ENCODE measurements around the gene KCNJ5. TPM values are rescaled to one million over a fixed set of nuclear protein-coding genes. Genes with fewer than 3 reads are reported as not detected.

Gene KCNJ5
- total RNA-seq, 1 experiment from 2014 or later: 0.17 TPM

DNA sequence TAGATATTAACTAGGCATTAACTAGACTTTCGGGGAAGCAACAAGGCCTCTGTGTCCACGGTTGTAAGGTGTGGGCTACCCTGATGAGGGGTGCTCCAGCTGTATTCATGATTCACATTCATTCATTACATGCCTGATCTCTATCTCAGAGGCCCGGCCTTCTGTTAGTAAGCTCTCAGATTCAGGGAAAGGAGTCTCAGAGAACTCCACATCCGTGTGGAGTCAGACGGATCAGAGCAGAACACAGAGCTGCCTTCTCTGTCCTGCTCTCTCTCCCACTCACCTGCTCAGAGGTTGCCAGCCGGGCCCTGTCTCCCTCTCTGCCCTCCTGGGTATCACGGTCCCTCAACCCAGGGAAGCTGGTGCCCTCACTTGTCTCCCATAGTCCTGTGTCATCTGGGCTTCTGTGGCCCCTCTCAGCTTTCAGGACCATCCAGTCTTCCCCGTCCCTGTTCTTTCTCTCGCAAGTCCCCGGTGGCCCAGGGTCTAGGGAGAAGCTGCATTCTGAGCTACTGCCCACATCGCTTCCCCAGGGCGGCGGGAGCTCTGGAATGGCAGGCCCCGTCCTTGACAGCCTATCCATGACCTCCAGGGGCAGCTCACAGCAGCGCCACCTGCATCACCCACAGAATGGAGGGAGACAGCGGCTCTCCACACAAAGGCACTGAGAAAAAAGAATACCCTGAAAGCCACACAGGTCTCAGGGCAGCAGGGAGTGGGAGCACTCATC lies 47.2 kb downstream of the KCNJ5 start:
- Histone ChIP-seq H3K27me3 (ENCODE audit: insufficient read depth, low read length) (no peaks in the 10 kb centered on the region), H3K79me2 (ENCODE audit: insufficient read depth, low read length) (no peaks in the 10 kb centered on the region), H3K9me3 (ENCODE audit: control insufficient read depth in 1 of 2, insufficient read depth in 1 of 2, low read depth in 1 of 2, low read length in 2 of 2) (no peaks in the 10 kb centered on the region), H4K20me1 (ENCODE audit: insufficient read depth) (no peaks in the 10 kb centered on the region), H3K9me2 (ENCODE audit: insufficient read depth) (no peaks in the 10 kb centered on the region), H3K4me3 (replicated peaks in 1 of 2; ENCODE audit: low read depth in 1 of 2, low read length in 2 of 2) (no peak overlapping the region), H3K27ac (ENCODE audit: low read depth, low read length) (no peak overlapping the region), H2AFZ (ENCODE audit: low read depth, low read length, poor library complexity, severe bottlenecking) (no peak overlapping the region), H3K4me2 (ENCODE audit: low read length) (no peak overlapping the region), H3K4me1 (ENCODE audit: control insufficient read depth in 1 of 2, insufficient read depth in 2 of 2, low read length in 2 of 2) (no peaks in the 10 kb centered on the region), H3K36me3 (ENCODE audit: control insufficient read depth in 1 of 2, insufficient read depth in 2 of 2, low read length in 2 of 2) (no peaks in the 10 kb centered on the region), H3K9ac (ENCODE audit: low read length) (no peak overlapping the region)
- CTCF ChIA-PET: interaction anchor here (0.6 kb wide), 1 partner anchor 32 kb away, joined by 3 read pairs; no protein-coding TSS in a partner anchor
- POLR2A ChIA-PET: no interaction called here
- BruUV-seq (replicated peaks): no TSS peak
- TF ChIP-seq POLR2A (IDR thresholded peaks at IDR 0.05; ENCODE audit: borderline replicate concordance, extremely low read depth, insufficient read depth, insufficient read length) (no peak), CBX3 (IDR thresholded peaks at IDR 0.05; ENCODE audit: low read depth) (no peak), SIN3A (IDR thresholded peaks at IDR 0.05; ENCODE audit: low read depth) (no peak), TCF7L2 (IDR thresholded peaks at IDR 0.05; ENCODE audit: borderline replicate concordance, extremely low read depth, insufficient read depth, insufficient read length) (no peak), SRF (IDR thresholded peaks at IDR 0.05; ENCODE audit: low read depth) (no peak), SP1 (IDR thresholded peaks at IDR 0.05; ENCODE audit: low read depth) (no peak), YY1 (IDR thresholded peaks at IDR 0.05; ENCODE audit: extremely low read depth, insufficient replicate concordance, low read depth, low read length) (no peak), RAD21 (IDR thresholded peaks at IDR 0.05; ENCODE audit: low read depth) (no peak), EZH2phosphoT487 (IDR thresholded peaks at IDR 0.05; ENCODE audit: borderline replicate concordance) (no peak), JUND (IDR thresholded peaks at IDR 0.05) (no peak), FOSL1 (IDR thresholded peaks at IDR 0.05; ENCODE audit: low read depth) (no peak), ZNF274 (IDR thresholded peaks at IDR 0.05; ENCODE audit: low read depth, low read length) (no peak), ZFX (IDR thresholded peaks at IDR 0.05) (no peak), EGR1 (IDR thresholded peaks at IDR 0.05; ENCODE audit: low read depth) (no peak), ELF1 (IDR thresholded peaks at IDR 0.05; ENCODE audit: borderline replicate concordance, low read depth) (no peak), EZH2 (IDR thresholded peaks at IDR 0.05) (no peak)
- TF ChIP-seq, protein P1, sequence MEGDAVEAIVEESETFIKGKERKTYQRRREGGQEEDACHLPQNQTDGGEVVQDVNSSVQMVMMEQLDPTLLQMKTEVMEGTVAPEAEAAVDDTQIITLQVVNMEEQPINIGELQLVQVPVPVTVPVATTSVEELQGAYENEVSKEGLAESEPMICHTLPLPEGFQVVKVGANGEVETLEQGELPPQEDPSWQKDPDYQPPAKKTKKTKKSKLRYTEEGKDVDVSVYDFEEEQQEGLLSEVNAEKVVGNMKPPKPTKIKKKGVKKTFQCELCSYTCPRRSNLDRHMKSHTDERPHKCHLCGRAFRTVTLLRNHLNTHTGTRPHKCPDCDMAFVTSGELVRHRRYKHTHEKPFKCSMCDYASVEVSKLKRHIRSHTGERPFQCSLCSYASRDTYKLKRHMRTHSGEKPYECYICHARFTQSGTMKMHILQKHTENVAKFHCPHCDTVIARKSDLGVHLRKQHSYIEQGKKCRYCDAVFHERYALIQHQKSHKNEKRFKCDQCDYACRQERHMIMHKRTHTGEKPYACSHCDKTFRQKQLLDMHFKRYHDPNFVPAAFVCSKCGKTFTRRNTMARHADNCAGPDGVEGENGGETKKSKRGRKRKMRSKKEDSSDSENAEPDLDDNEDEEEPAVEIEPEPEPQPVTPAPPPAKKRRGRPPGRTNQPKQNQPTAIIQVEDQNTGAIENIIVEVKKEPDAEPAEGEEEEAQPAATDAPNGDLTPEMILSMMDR (IDR thresholded peaks at IDR 0.05 in 2 of 3, conservative IDR thresholded peaks at IDR 0.05 in 1 of 3; ENCODE audit: borderline replicate concordance in 1 of 3, insufficient read depth in 1 of 3, low read depth in 2 of 3, low read length in 2 of 3): no peak
- TF ChIP-seq, protein P2, sequence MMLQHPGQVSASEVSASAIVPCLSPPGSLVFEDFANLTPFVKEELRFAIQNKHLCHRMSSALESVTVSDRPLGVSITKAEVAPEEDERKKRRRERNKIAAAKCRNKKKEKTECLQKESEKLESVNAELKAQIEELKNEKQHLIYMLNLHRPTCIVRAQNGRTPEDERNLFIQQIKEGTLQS (IDR thresholded peaks at IDR 0.05): no peak
- ATAC-seq: no peak
- no peak for DNase-seq (ENCODE audit: low read depth, low spot score)
- RAD21 ChIA-PET (ENCODE audit: low non-redundant PET in 1 of 2, low total read pairs in 2 of 2, uncharacterized antibody in 2 of 2, unreplicated experiment in 2 of 2): no interaction called here
- intact Hi-C loops (cut with micrococcal nuclease): no loop called here
